Stomach (tissue), 4 donors: Measurements from ENCODE around the gene MSI2.

Experiments used
- EP300 ChIP-seq: sonication (generic); formaldehyde crosslinking; IDR thresholded peaks from one replicate; pipeline ENCODE4 v1.6.1; 2017; ENCODE audit warnings: antibody characterized with exemption
- POLR2A ChIP-seq, 4 donors: fragments of 450-650 bp; IDR thresholded peaks; one replicate each; pipeline ENCODE4 v1.6.1; 2016; ENCODE audit warnings: antibody characterized with exemption in 4 of 4, control low read depth in 2 of 4, mild to moderate bottlenecking in 1 of 4, moderate library complexity in 1 of 4
- TF ChIP-seq, protein P1 (sequence below), 7 experiments: fragments of 450-650 bp in 4 of 7; fragments of 200-600 bp in 3 of 7; sonication (generic) in 3 of 7; IDR thresholded peaks; one replicate each; pipeline ENCODE4 v1.5.1; 2016 to 2019; ENCODE audit warnings: antibody characterized with exemption in 7 of 7, control low read depth in 2 of 7, mild to moderate bottlenecking in 1 of 7

DNA sequence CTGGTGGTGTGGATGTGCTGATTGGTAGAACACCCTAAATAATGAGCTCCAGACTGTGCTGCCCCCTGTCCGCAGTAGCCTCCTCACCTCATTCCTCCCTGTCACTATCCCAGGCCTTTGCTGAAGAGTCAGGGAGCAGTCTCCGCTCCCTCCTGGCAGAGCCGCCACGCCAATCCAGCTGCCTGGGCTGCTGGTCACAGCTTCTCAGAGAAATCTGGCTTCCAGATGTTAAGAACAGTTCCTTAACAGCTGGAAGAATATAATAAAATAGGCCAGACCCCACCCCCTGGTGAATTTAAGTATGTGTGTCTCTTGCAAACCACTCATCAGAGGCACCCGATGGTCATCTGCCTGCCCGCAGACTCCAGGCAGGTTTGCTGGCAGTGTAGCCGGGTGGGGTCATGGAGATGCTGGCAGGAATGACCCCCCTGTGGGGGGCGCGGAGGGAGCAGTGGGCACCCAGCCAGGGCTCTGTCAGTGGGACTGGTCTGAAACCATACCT is 327.8 kb downstream of the MSI2 start:
- TF ChIP-seq POLR2A (IDR thresholded peaks at IDR 0.05) (no peak), EP300 (no peak)
- TF ChIP-seq, protein P1, sequence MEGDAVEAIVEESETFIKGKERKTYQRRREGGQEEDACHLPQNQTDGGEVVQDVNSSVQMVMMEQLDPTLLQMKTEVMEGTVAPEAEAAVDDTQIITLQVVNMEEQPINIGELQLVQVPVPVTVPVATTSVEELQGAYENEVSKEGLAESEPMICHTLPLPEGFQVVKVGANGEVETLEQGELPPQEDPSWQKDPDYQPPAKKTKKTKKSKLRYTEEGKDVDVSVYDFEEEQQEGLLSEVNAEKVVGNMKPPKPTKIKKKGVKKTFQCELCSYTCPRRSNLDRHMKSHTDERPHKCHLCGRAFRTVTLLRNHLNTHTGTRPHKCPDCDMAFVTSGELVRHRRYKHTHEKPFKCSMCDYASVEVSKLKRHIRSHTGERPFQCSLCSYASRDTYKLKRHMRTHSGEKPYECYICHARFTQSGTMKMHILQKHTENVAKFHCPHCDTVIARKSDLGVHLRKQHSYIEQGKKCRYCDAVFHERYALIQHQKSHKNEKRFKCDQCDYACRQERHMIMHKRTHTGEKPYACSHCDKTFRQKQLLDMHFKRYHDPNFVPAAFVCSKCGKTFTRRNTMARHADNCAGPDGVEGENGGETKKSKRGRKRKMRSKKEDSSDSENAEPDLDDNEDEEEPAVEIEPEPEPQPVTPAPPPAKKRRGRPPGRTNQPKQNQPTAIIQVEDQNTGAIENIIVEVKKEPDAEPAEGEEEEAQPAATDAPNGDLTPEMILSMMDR (IDR thresholded peaks at IDR 0.05) = no peak
